ENCODE results near the gene CCL26. TPM values are rescaled to one million over a fixed set of nuclear protein-coding genes. Genes with fewer than 3 reads are reported as not detected.

The CCL26 gene
- 1.4 TPM in 2 replicates for total RNA-seq (ENCODE audit: low replicate concordance)

GRCh38 chr7:75772081-75773077 lies at the start of gene CCL26:
TSS of gene CCL26 (minus strand) at chr7:75772211. CDS start at chr7:75772176, 35 bp downstream.

DNA sequence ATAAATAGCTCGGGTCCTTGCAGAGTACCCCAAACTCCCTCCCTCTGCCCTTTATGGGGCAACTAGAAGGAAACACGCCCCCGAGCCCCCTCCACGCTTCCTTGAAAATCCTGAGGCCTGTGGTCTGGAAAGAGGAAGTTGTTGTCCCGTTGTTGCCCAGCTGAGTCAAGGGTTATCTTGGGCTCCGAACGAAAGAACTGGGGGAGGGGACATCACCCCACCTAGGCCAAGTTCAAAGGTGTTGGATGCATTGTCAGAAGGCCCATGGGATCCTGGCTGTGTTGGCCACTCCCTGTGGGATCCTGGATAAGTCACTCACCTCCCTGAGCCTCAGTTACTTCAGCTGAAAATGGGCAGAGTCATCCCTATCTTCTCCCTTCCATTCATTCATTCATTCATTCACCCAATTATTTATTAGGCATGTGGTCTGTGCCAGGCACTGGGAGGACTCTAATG lies 41.8 kb upstream of the CCL26 start, which contains the start of gene CCL24:
TSS of gene CCL24 (minus strand) at position 26 of the 456 bp plus-strand sequence. CDS start 91 bp downstream, outside the sequence.

DNA sequence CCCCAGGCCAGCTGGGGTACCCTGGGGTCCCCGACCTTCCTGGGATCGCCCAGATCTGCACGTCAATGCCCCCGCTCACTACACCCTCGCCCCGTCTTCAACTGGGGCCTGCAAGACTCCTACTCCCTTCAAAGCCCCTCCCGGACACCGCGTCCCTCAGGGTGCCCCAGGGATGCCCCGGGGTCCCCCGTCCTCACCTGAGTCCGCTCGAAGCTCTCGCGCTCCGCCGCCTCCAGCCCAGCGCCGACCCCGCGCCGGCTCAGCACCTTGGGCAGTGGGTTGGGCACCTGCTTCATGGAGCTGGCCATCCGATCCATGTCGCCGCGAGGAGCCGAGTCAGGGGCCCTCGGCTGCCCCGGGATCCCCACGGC lies 33.4 kb downstream of the CCL26 start, which contains the start of gene HIP1:
TSS of gene HIP1 (minus strand) at position 338 of the 371 bp plus-strand sequence. CDS start at position 317, 21 bp downstream.

Other genes with a start within 250 kb of the CCL26 start
- gene HIP1, start 33.3 kb downstream of the CCL26 start, total RNA-seq (ENCODE audit: low replicate concordance): 3.7 TPM in 2 replicates
- gene CCL24, start 41.6 kb upstream of the CCL26 start, total RNA-seq (ENCODE audit: low replicate concordance): not detected in 2 replicates
- gene RHBDD2, start 106.8 kb upstream of the CCL26 start, total RNA-seq (ENCODE audit: low replicate concordance): 8.3 and 14.9 TPM in 2 replicates
- 57.3 and 309 TPM in 2 replicates for gene POR, start 142.9 kb upstream of the CCL26 start, total RNA-seq (ENCODE audit: low replicate concordance)
- gene TMEM120A, start 222.4 kb upstream of the CCL26 start, total RNA-seq (ENCODE audit: low replicate concordance): 25.8 and 95.0 TPM in 2 replicates